IMR-90 (cell line): ENCODE measurements around the gene LGMN. TPM values are rescaled to one million over a fixed set of nuclear protein-coding genes. Genes with fewer than 3 reads are reported as not detected.

Source experiments
- ATAC-seq: fragments of 200-7000 bp; cut with Tn5 transposase; 2 replicates; pipeline ENCODE4 v1.9.1; 2020; ENCODE audit warnings: low read depth, mild to moderate bottlenecking, moderate library complexity
- BruUV-seq: library from RNA; stranded (reverse); fragments of 400-500 nt; replicated peaks from 2 replicates; lab custom pipeline; 2021; lab: Mats Ljungman, UMichigan
- CTCF ChIA-PET: fragments of 300-600 bp; formaldehyde crosslinking; extraction: SDS; loops from one replicate; lab custom pipeline; 2021; ENCODE audit warnings: antibody characterized with exemption; lab: Yijun Ruan, JAX
- POLR2A ChIA-PET: fragments of 300-600 bp; sonication (Branson Sonifier 250); formaldehyde crosslinking; loops from one replicate; lab custom pipeline; 2022; ENCODE audit warnings: antibody characterized with exemption; ENCODE audit not compliant: unreplicated experiment; lab: Charles Lee
- DNase-seq: peaks from one replicate; pipeline ENCODE4 v3.0.0; 2013
- H2AFZ ChIP-seq: replicated peaks from 2 replicates; pipeline ENCODE3; 2013; ENCODE audit warnings: low read length, mild to moderate bottlenecking; ENCODE audit not compliant: poor library complexity
- H2AK5ac ChIP-seq: 2 replicates; pipeline ENCODE4 v1.6.1; 2013; ENCODE audit warnings: low read depth, low read length, inconsistent platforms
- H2AK9ac ChIP-seq: replicated peaks from 2 replicates; pipeline ENCODE3; 2013; ENCODE audit warnings: mild to moderate bottlenecking, low read depth, low read length, moderate library complexity; ENCODE audit not compliant: poor library complexity
- H2BK120ac ChIP-seq: 2 replicates; pipeline ENCODE4 v1.6.1; 2013; ENCODE audit warnings: low read depth, low read length, inconsistent platforms
- H2BK15ac ChIP-seq: 3 replicates; pipeline ENCODE4 v1.6.1; 2013; ENCODE audit warnings: low read depth, low read length, inconsistent platforms
- H2BK20ac ChIP-seq: 2 replicates; pipeline ENCODE4 v1.6.1; 2013; ENCODE audit warnings: low read depth, mild to moderate bottlenecking, inconsistent platforms, low read length, moderate library complexity
- H2BK5ac ChIP-seq: 2 replicates; pipeline ENCODE4 v1.6.1; 2013; ENCODE audit warnings: mild to moderate bottlenecking, low read depth, low read length, inconsistent platforms; ENCODE audit not compliant: poor library complexity, severe bottlenecking
- H3K14ac ChIP-seq: replicated peaks from 2 replicates; pipeline ENCODE4 v1.6.1; 2013; ENCODE audit warnings: low read depth, low read length, inconsistent platforms
- H3K18ac ChIP-seq: 2 replicates; pipeline ENCODE4 v1.6.1; 2013; ENCODE audit warnings: low read depth, low read length, control low read depth
- H3K23ac ChIP-seq: 2 replicates; pipeline ENCODE4 v1.6.1; 2013; ENCODE audit warnings: low read depth, low read length, inconsistent platforms
- H3K27ac ChIP-seq: 2 replicates; pipeline ENCODE4 v1.5.1; 2013; ENCODE audit warnings: mild to moderate bottlenecking, control low read depth, low read length; ENCODE audit not compliant: insufficient read depth
- H3K27me3 ChIP-seq: 2 replicates; pipeline ENCODE4 v1.6.1; 2013; ENCODE audit warnings: low read length; ENCODE audit not compliant: control insufficient read depth, insufficient read depth
- H3K36me3 ChIP-seq: 2 replicates; pipeline ENCODE4 v1.6.1; 2013; ENCODE audit warnings: low read length, mixed read lengths; ENCODE audit not compliant: control insufficient read depth, insufficient read depth
- H3K4ac ChIP-seq: 2 replicates; pipeline ENCODE4 v1.6.1; 2013; ENCODE audit warnings: low read depth, low read length, inconsistent platforms
- H3K4me1 ChIP-seq: 2 replicates; pipeline ENCODE4 v1.6.1; 2013; ENCODE audit warnings: low read length, mixed read lengths; ENCODE audit not compliant: control insufficient read depth, insufficient read depth
- H3K4me2 ChIP-seq: 2 replicates; pipeline ENCODE4 v1.6.1; 2013; ENCODE audit warnings: low read depth, mild to moderate bottlenecking, control low read depth, low read length, moderate library complexity
- H3K4me3 ChIP-seq: 2 replicates; pipeline ENCODE4 v1.5.1; 2013; ENCODE audit warnings: low read depth, mild to moderate bottlenecking, control low read depth, low read length, moderate library complexity; ENCODE audit not compliant: insufficient read depth
- H3K56ac ChIP-seq: 2 replicates; pipeline ENCODE4 v1.6.1; 2013; ENCODE audit warnings: low read length, inconsistent platforms; ENCODE audit not compliant: insufficient read depth; ENCODE audit errors: extremely low read depth
- H3K79me1 ChIP-seq, 2 experiments: 2 replicates each; pipeline ENCODE4 v1.6.1; 2013; ENCODE audit warnings: low read length in 2 of 2, inconsistent platforms in 1 of 2, low read depth in 1 of 2
- H3K9ac ChIP-seq: 2 replicates; pipeline ENCODE4 v1.6.1; 2013; ENCODE audit warnings: low read depth, low read length, control low read depth
- H3K9me1 ChIP-seq: 2 replicates; pipeline ENCODE4 v1.6.1; 2013; ENCODE audit warnings: low read length, inconsistent platforms; ENCODE audit not compliant: insufficient read depth
- H3K9me3 ChIP-seq: 2 replicates; pipeline ENCODE4 v1.6.1; 2013; ENCODE audit warnings: low read length; ENCODE audit not compliant: control insufficient read depth, insufficient read depth
- H4K20me1 ChIP-seq: 2 replicates; pipeline ENCODE4 v1.6.1; 2013; ENCODE audit warnings: low read length, inconsistent platforms; ENCODE audit not compliant: insufficient read depth
- H4K5ac ChIP-seq: 2 replicates; pipeline ENCODE4 v1.6.1; 2013; ENCODE audit warnings: mild to moderate bottlenecking, low read depth, low read length, control low read depth
- H4K8ac ChIP-seq, 2 experiments: 2 replicates each; pipeline ENCODE4 v1.6.1; 2013; ENCODE audit warnings: low read depth in 2 of 2, low read length in 2 of 2, control low read depth in 1 of 2, inconsistent platforms in 1 of 2
- H4K91ac ChIP-seq: 2 replicates; pipeline ENCODE4 v1.6.1; 2013; ENCODE audit warnings: low read depth, low read length, inconsistent platforms; ENCODE audit not compliant: insufficient read depth
- BHLHE40 ChIP-seq: fragments of 150-350 bp; IDR thresholded peaks from 2 replicates; pipeline ENCODE4 v1.6.1; 2016; ENCODE audit warnings: mild to moderate bottlenecking, low read depth, low read length
- CEBPB ChIP-seq: IDR thresholded peaks from 2 replicates; pipeline ENCODE4 v1.6.1; 2012; ENCODE audit warnings: low read depth, low read length, improper control_type of control experiment
- CHD1 ChIP-seq: IDR thresholded peaks from 2 replicates; pipeline ENCODE4 v1.6.1; 2012; ENCODE audit warnings: low read depth, low read length, improper control_type of control experiment
- FOS ChIP-seq: fragments of 150-350 bp; IDR thresholded peaks from 2 replicates; pipeline ENCODE4 v1.6.1; 2016; ENCODE audit warnings: low read depth, low read length
- MAFK ChIP-seq: IDR thresholded peaks from 2 replicates; pipeline ENCODE4 v1.6.1; 2012; ENCODE audit warnings: low read depth, low read length, improper control_type of control experiment
- MAZ ChIP-seq: IDR thresholded peaks from 2 replicates; pipeline ENCODE4 v1.6.1; 2012; ENCODE audit warnings: low read depth, mild to moderate bottlenecking, low read length, improper control_type of control experiment, moderate library complexity, borderline replicate concordance
- MXI1 ChIP-seq: IDR thresholded peaks from 2 replicates; pipeline ENCODE4 v1.6.1; 2012; ENCODE audit warnings: low read depth, mild to moderate bottlenecking, low read length, moderate library complexity, borderline replicate concordance
- NFE2L2 ChIP-seq: fragments of 150-350 bp; IDR thresholded peaks from 2 replicates; pipeline ENCODE4 v1.6.1; 2016; ENCODE audit warnings: low read depth, mild to moderate bottlenecking, low read length
- POLR2A ChIP-seq: IDR thresholded peaks from 2 replicates; pipeline ENCODE4 v1.6.1; 2012; ENCODE audit warnings: mild to moderate bottlenecking, low read depth, low read length
- RAD21 ChIP-seq: IDR thresholded peaks from 2 replicates; pipeline ENCODE4 v1.6.1; 2012; ENCODE audit warnings: low read length, improper control_type of control experiment
- RCOR1 ChIP-seq: IDR thresholded peaks from 2 replicates; pipeline ENCODE4 v1.6.1; 2012; ENCODE audit warnings: mild to moderate bottlenecking, low read length, improper control_type of control experiment; ENCODE audit not compliant: insufficient replicate concordance
- RFX5 ChIP-seq: IDR thresholded peaks from 2 replicates; pipeline ENCODE4 v1.8.0; 2012; ENCODE audit warnings: low read depth, mild to moderate bottlenecking, low read length, moderate library complexity
- SMC3 ChIP-seq: fragments of 150-350 bp; IDR thresholded peaks from 2 replicates; pipeline ENCODE4 v1.6.1; 2016; ENCODE audit warnings: low read depth, mild to moderate bottlenecking, antibody characterized with exemption, low read length, moderate library complexity
- WGBS, 2 experiments: methylation state at CpG; one replicate each; pipeline versions ENCODE4 v1.1.5 to v1.1.7; 2013; ENCODE audit warnings: missing lambda C conversion rate in 2 of 2; ENCODE audit not compliant: insufficient read length in 1 of 2; ENCODE audit errors: extremely low coverage in 2 of 2; 5-methylcytosine and 5-hydroxymethylcytosine counted together
- dilution Hi-C: fragments of 300-500 bp; cut with HindIII; formaldehyde crosslinking; loops from one replicate; pipeline ENCODE4 v1.14.3; 2018; ENCODE audit warnings: low sequenced_read_pairs; ENCODE audit not compliant: unreplicated experiment
- in situ Hi-C: fragments of 300-500 bp; cut with MboI; formaldehyde crosslinking; loops from 3 replicates; pipeline ENCODE4 v1.14.3; 2019; ENCODE audit warnings: low sequenced_read_pairs, inconsistent platforms, mixed read lengths
- intact Hi-C: fragments of 100-400 bp; cut with micrococcal nuclease; formaldehyde crosslinking; loops from 2 replicates; pipeline ENCODE4 v1.10.0; 2022
- polyA plus RNA-seq, 3 experiments: library from polyadenylated mRNA; depleted of rRNA; stranded (reverse); fragments of >200 nt; gene quantifications; 2 replicates each; pipeline ENCODE4 v1.2.3, GENCODE V29; 2012; ENCODE audit warnings: low replicate concordance in 1 of 3
- total RNA-seq: library from RNA; depleted of rRNA; stranded (reverse); fragments of >200 nt; gene quantifications from 2 replicates; pipeline ENCODE4 v1.2.3, GENCODE V29; 2012
- TF ChIP-seq, protein P1 (sequence below): fragments of 150-350 bp; IDR thresholded peaks from 2 replicates; pipeline ENCODE4 v1.6.1; 2016; ENCODE audit warnings: low read depth, mild to moderate bottlenecking, low read length, moderate library complexity, borderline replicate concordance
- TF ChIP-seq, protein P2 (sequence below): conservative IDR thresholded peaks from 2 replicates; pipeline ENCODE4 v1.5.1; 2012; ENCODE audit warnings: mild to moderate bottlenecking, low read depth, low read length, improper control_type of control experiment
- TF ChIP-seq, protein P3 (sequence below): fragments of 150-350 bp; IDR thresholded peaks from 2 replicates; pipeline ENCODE4 v1.6.1; 2017; ENCODE audit warnings: mild to moderate bottlenecking, antibody characterized with exemption, low read length, low read depth

The LGMN gene
- total and polyA plus RNA-seq, 2 of the 4 experiments (the other 2 are of a cell fraction) = 19.2 to 39.3 TPM

DNA sequence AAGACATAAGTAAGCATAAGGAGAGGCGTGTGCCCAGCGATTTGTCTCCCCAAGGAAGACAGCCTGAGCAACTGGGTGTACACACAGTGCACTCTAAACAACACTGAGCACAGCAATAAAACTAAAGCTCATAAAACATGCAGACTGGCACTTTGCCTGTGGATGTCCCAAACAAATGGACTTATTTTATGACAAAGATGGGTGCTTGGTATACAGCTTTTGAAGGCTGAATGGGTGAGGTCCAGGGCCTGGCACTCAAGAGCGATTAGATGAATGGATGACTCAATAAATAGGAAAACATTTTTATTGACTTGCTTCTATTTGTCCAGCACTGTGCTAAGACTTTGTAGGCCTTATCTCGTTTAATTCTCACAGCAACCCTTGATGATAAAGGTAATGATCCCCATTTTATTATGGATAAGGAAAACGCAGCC is 28.5 kb downstream of the LGMN start:
- ATAC-seq (peak; percentile 50; the same call in 1 of the 2 replicates), DNase-seq (no peak)
- H2AFZ ChIP-seq = no peak overlapping the region
- H3K36me3 ChIP-seq = no peaks in the 10 kb centered on the region
- no peak overlapping the region for H3K56ac ChIP-seq
- H3K18ac ChIP-seq = no peak overlapping the region
- ChIA-PET CTCF (interaction anchor here (1.0 kb wide), 1 partner anchor 33 kb away, joined by 3 read pairs; no protein-coding TSS in a partner anchor), POLR2A (no interaction called here)
- no peak overlapping the region for H3K4ac ChIP-seq
- H3K4me3 ChIP-seq = no peak overlapping the region
- H3K27ac ChIP-seq = no peak overlapping the region
- no peak overlapping the region for H2AK5ac ChIP-seq
- H2BK120ac ChIP-seq = no peak overlapping the region
- H2AK9ac ChIP-seq = no peak overlapping the region
- no peak overlapping the region for H3K23ac ChIP-seq
- no peak overlapping the region for H3K4me2 ChIP-seq
- intact Hi-C loops (no loop called here), dilution Hi-C loops (no loop called here), in situ Hi-C loops (no loop called here)
- no peak overlapping the region for H2BK20ac ChIP-seq
- no CpG with 5 or more reads among the region's 5 CpGs for WGBS, 2 experiments
- TF ChIP-seq SMC3 (no peak), MXI1 (no peak), MAFK (no peak), RCOR1 (no peak), MAZ (no peak), RFX5 (no peak), NFE2L2 (no peak), CHD1 (no peak), RAD21 (no peak), FOS (no peak), BHLHE40 (no peak), CEBPB (no peak), POLR2A (no peak)
- TF ChIP-seq, protein P1, sequence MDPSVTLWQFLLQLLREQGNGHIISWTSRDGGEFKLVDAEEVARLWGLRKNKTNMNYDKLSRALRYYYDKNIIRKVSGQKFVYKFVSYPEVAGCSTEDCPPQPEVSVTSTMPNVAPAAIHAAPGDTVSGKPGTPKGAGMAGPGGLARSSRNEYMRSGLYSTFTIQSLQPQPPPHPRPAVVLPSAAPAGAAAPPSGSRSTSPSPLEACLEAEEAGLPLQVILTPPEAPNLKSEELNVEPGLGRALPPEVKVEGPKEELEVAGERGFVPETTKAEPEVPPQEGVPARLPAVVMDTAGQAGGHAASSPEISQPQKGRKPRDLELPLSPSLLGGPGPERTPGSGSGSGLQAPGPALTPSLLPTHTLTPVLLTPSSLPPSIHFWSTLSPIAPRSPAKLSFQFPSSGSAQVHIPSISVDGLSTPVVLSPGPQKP = no peak
- TF ChIP-seq, protein P2, sequence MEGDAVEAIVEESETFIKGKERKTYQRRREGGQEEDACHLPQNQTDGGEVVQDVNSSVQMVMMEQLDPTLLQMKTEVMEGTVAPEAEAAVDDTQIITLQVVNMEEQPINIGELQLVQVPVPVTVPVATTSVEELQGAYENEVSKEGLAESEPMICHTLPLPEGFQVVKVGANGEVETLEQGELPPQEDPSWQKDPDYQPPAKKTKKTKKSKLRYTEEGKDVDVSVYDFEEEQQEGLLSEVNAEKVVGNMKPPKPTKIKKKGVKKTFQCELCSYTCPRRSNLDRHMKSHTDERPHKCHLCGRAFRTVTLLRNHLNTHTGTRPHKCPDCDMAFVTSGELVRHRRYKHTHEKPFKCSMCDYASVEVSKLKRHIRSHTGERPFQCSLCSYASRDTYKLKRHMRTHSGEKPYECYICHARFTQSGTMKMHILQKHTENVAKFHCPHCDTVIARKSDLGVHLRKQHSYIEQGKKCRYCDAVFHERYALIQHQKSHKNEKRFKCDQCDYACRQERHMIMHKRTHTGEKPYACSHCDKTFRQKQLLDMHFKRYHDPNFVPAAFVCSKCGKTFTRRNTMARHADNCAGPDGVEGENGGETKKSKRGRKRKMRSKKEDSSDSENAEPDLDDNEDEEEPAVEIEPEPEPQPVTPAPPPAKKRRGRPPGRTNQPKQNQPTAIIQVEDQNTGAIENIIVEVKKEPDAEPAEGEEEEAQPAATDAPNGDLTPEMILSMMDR = no peak
- TF ChIP-seq, protein P3, sequence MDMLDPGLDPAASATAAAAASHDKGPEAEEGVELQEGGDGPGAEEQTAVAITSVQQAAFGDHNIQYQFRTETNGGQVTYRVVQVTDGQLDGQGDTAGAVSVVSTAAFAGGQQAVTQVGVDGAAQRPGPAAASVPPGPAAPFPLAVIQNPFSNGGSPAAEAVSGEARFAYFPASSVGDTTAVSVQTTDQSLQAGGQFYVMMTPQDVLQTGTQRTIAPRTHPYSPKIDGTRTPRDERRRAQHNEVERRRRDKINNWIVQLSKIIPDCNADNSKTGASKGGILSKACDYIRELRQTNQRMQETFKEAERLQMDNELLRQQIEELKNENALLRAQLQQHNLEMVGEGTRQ = no peak
- H2BK5ac ChIP-seq = no peak overlapping the region
- H3K14ac ChIP-seq = no peak overlapping the region
- H4K91ac ChIP-seq = no peak overlapping the region
- no peak overlapping the region for H3K9ac ChIP-seq
- H4K20me1 ChIP-seq = no peaks in the 10 kb centered on the region
- H2BK15ac ChIP-seq = no peak overlapping the region
- H3K27me3 ChIP-seq = no peaks in the 10 kb centered on the region
- H3K4me1 ChIP-seq = peaks cover 6% of the 10 kb centered on the region
- no peaks in the 10 kb centered on the region for H3K9me3 ChIP-seq
- H4K5ac ChIP-seq = no peak overlapping the region
- H4K8ac ChIP-seq = no peak overlapping the region
- no TSS peak for BruUV-seq
- H3K9me1 ChIP-seq = no peaks in the 10 kb centered on the region
- H3K79me1 ChIP-seq = no peaks in the 10 kb centered on the region; a peak in 1 of 4 replicates
